HG03066 (cell line): ENCODE measurements around the gene ALKBH5.
A peak's percentile ranks its signal among the peaks of the same experiment; 100 is the strongest.

ENCODE experiments used
- ATAC-seq: cut with Tn5 transposase; IDR thresholded peaks from one replicate; pipeline ENCODE4 v1.9.1; 2021; ENCODE audit warnings: low read depth; ENCODE audit not compliant: unreplicated experiment

Gene ALKBH5

GRCh38 chr17:18157354-18157985, 26.2 kb upstream of the ALKBH5 start:
- ATAC-seq, result no peak

DNA sequence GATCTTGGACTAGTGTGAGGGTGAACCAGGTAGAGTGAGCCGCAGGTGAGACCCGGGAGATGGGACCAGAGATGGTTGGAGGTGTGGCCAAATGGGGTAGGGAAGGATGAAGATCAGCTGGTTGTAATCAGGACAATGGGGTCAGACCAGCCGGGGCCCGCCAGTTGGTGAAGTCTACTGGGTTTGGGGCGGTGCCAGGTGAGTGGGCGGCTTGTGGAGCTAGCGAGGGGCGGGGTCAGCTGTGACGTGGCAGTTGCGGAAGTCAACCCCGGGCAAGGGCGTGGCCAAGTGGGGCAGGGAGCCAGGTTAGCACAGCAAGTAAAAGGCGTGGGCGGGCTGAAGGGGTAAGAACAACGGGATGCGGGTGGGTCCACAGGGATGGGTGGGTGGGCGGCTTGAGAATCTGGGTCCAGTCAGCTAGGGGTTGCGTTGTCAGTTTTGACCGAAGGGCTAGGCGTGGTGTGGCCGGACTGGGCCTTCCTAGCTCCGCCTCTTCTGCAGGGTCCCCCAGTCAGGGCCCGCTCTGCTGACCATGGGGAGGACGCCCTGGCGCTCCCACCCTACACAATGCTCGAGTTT, 25.5 kb upstream of the ALKBH5 start:
- peak; percentile 43 for ATAC-seq

DNA sequence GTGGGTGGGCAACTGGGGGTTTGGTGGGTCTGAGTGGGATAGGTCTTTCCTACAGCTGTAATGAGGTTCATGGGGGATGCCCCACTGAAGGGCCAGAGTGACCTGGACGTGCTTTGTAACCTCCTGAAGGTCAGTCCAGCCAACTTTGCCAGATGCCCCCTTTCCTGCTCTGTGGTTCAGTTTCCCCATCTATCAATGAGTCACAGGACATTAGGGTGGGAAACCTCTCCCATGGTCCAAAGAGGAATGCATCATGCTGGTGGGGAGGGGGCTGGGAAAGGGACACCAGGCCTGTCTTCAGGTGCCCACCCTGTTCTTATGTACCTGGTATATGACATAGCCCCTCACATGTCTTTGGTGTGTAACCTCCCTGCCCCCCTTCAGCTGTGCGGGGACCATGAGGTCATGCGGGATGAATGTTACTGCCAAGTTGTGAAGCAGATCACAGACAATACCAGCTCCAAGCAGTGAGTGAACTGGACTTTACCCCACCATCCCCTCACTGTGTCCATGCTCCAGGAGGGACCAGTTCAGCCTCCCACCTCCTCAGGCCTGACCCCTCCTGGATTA, 24.0 kb upstream of the ALKBH5 start:
- no peak for ATAC-seq

GRCh38 chr17:18160128-18160856, 23.3 kb upstream of the ALKBH5 start:
- ATAC-seq, result no peak

DNA sequence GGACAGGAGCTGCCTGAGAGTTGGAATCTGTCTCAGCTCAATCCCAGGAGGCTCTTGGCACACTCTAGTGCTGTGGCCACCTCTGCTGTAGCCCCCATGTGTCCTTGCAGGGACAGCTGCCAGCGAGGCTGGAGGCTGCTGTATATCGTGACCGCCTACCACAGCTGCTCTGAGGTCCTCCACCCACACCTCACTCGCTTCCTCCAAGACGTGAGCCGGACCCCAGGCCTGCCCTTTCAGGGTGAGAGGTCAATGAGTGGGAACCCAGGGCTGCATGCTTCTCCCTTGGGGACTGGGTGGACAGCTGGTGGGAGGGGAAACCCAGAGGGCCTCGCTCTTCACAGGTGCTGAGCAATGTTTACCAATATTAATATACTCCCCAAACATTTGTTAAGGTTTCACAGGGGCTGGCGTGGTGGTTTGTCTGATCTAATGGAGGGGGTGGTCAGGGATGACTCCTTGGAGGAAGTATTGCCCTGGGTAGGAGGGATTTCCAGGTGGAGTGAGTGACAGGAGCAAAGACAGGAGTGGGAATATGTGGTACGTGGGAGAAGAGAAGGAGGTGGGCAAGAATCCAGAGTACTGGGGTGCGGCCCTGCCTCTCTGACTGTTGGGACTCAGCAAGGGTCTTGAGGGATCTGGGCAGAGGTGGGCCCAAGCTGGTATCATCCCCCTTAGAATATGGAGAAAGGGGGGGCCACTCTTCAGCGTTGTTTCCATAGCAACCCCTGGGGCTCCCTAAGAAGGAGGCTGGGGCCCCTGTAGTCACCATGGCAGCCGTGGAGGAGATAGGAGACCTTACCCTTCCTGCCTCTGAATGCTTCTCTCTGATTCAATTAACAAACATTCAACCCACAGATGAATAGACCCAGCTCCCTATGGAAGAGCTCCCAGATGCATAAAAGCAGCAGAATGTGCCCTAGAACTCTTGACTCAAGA, 22.2 kb upstream of the ALKBH5 start:
- peak; percentile 48 for ATAC-seq

DNA sequence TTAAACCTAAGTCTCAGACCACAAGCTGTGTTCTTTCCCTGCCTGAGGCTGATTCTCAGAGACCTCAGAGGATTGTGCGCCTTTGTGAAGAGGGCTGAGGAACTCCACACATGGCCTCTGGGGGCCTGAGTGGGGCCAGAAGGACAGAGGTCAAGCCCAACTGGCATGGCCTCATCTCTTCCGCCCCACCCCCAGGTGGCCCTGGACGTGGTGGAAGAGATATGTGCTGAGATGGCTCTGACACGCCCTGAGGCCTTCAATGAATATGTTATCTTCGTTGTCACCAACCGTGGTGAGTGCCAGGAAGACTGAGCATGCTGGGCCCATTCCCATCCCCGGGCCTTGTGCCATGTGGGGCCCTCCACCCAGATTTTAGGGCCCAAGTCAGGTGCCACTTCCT, 20.1 kb upstream of the ALKBH5 start:
- no peak for ATAC-seq

- no peak for ATAC-seq
Measured at GRCh38 chr17:18166894-18167293, 16.7 kb upstream of the ALKBH5 start.

DNA sequence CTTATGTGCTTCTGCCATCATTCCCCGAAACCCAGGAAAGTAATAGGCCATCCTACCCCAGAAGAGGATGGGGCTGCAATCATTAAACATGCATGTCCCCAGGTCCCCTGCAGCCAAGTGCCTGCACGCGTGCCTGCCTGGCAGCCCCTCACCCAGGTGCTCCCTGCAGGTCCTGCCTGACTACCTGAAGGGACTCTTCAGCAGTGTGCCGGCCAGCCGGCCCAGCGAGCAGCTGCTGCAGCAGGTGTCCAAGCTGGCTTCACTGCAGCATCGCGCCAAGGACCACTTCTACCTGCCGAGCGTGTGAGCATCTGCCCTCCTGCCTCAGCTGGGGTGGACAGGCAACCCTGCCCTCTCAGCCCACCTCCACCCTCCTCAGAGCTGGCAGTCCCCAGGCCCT, 16.2 kb upstream of the ALKBH5 start:
- ATAC-seq, result no peak

DNA sequence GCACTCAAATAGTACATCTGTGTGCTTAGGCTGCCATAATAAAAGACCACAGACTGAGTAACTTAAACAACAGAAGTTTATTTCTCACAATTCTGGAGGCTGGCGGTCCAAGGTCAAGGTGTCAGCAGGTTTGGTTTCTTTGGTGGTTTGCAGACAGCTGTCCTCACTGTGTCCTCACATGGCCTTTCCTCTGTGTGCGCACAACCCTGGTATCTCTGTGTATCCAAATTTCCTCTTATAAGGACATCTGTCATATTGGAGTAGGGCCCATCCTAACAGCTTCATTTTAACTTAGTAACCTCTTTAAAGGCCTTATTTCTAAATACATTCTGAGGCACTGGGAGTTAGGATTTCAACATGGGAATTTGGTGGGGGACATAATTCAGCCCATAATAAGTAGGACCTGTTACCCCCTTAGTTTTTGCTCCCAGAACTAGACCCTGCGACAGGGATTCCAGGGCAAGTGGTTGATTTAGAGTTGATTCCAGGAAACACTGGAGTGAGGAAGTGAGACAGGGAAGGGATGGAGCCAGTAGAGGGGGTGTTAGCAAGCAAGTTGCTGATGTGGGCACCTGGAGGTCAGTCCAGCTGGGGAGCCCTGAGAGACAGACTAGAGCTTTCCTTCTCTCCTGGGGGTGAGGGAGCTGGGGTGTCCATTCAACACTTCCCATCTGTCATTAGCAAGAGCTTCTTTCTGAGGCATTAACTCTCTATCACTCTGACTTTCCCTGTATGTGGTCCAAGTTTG, 10.9 kb upstream of the ALKBH5 start:
- ATAC-seq, result no peak

DNA sequence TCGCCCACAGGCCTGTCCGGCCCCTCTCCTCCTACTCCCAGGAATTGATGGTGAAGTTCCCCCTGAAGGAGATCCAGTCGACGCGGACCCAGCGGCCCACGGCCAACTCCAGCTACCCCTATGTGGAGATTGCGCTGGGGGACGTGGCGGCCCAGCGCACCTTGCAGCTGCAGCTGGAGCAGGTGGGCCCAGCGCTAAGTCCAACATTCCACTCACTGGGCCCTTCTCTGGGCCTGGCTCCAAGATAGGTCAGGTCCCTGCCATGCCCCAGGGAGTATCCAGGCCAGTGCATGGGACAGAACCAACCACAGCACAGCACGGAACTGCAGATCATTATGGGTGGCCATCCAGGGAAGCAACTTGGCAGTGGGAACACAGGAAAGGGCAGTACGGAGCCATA, 9.9 kb upstream of the ALKBH5 start:
- no peak for ATAC-seq

DNA sequence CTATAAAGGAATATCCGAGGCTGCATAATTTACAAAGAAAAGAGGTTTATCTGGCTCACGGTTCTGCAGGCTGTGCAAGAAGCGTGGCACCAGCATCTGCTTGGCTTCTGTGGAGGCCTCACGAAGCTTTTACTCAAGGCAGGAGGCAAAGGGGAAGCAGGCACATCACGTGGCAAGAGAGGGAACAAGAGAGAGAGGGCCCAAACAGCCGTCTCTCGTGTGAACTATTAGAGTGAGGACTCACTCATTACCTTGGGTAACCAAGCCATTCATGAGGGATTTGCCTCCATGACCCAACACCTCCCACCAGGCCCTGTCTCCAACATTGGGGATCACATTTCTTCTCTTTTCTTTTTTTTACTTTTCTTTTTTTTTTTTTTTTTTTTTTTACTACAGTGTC, 7.5 kb upstream of the ALKBH5 start:
- ATAC-seq, result no peak

DNA sequence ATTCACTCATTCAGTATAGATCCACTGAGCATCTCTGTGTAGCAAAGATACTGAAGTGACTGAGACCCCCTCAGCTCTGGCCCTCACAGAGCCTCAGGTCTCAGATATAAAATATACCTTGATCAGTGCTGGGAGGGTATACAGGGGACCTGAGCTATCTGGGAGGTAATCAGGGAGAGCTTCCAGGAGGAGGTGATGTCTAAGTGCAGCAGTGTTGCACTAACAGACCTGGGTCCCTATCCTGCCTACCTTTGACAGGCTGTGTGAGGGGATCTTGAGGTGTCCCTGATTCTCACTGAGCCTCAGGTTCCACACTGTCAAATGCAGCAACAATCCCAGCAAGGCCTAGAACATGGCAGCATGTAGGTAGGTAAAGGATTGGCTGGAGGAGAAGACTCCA, 6.5 kb upstream of the ALKBH5 start:
- ATAC-seq, result no peak

DNA sequence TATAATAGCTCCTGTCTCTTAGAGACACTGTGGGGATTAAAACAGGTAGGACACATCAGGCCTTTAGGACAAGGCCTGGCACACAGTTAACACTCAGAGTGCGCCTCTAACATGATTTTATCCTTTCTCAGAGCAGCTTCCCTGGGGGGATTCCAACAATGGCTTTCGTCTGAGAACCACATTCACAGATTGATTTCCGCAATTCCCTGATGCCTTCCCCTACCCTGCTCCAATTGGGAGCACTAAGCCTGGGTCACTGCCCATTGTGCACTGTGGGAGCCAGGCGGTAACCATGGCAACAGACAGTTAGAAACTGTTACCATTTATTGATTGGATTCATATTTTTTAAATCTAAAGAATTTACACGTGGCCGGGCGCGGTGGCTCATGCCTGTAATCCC, 5.9 kb upstream of the ALKBH5 start:
- no peak for ATAC-seq

- no peak for ATAC-seq
Measured at GRCh38 chr17:18179196-18179595, 4.4 kb upstream of the ALKBH5 start.

DNA sequence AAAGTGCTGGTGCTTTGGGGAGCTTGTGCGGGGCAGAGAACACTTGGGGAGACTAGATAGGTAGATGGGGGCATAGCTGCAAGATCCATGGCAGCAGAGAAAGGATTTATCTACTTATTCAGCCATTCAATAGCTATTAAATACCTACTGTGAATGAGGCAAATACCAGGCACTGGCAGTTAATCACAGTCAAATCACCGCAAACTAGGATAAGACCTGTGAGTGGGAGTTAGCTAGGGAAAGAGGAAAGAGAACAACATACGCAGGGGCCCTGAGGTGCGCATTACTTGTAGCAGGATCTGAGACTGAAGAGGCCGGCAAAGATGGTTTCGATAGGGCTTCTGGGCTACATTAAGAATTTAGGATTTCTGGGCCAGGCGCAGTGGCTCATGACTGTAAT, 3.8 kb upstream of the ALKBH5 start:
- no peak for ATAC-seq

DNA sequence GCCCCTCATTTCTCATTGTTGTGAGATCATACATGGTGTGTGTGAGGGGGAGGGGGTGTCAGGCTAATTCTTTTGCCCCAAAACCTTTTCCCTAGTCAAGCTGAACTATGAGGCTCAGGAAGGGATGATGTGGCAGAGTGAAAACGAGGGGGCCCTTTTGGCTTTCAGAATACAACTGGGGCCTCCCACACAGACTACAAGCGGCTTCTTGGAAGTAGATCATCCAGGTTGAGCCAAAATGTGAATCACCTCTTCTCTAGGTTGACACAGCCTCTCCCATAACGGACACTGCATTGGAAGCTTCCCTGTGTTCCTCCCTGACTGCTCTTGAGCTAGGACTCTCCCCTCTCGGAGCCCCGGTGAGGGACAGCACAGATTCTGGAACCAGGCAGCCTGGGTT, 2.3 kb upstream of the ALKBH5 start:
- ATAC-seq, result no peak

DNA sequence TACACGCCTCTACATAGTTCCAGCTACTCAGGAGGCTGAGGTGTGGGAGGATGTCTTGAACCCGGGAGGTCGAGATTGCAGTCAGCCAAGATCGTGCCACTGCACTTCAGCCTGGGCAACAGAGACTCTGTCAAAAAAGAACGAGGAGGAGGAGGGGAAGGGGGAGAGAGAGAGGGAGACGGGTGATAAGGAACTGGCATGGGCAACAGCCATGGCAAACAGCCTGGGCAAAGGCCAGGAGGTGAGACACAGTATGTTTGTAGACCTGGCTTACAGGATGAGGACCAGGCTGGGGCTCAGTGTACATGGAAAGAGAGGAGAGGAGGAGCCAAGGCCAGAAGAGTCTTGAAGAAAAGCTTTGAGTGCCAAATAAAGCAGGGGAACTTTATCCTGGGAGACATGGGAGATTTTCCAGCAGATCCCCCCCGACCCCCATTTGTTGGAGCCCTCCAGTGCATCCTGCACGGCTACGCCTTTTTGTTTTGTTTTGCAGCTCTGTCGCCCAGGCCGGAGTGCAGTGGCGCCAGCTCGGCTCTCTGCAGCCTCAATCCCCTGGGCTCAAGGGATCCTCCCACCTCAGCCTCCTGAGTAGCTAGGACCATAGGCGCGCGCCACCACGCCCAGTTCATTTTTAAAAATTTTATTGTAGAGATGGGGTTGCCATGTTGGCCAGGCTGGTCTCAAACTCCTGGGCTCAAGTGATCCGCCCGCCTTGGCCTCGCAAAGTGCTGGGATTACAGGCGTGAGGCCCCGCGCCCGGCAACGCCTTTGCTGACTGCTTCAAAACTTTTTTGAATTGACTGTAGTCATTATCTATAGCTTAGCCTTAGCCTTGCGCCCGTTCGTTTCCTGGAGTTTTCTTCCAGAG, 1.3 kb upstream of the ALKBH5 start:
- no peak for ATAC-seq

- ATAC-seq, result peak; percentile 41
Measured at GRCh38 chr17:18182978-18183333, 672 bp upstream of the ALKBH5 start.
